ENCODE measurements around the gene ARF4. TPM values are rescaled to one million over a fixed set of nuclear protein-coding genes. Genes with fewer than 3 reads are reported as not detected.

The ARF4 gene
- total and polyA plus RNA-seq, 2 of the 4 experiments (the other 2 are of a cell fraction): 172 to 412 TPM

DNA sequence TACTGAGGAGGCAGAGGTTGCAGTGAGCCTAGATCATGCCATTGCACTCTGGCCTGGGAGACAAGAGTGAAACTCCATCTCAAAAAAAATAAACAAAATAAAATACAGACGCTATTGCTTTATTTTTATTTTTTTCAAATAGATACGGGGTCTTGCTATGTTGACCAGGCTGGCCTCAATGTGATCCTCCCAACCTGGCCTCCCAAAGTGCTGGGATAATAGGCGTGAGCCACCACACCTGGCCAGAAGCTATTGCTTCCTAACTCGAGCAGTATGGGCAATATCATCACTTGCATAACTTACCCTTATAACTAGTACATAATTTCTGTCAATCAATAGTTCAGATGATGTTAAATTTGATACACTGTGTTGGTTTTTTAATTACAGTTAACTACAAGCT is 3.0 kb downstream of the ARF4 start:
- dilution Hi-C loops (cut with HindIII; ENCODE audit: low sequenced_read_pairs, unreplicated experiment) (no loop called here), in situ Hi-C loops (cut with MboI; ENCODE audit: low sequenced_read_pairs) (no loop called here), intact Hi-C loops (cut with micrococcal nuclease) (no loop called here)
- Histone ChIP-seq H4K8ac (ENCODE audit: low read depth in 2 of 2, low read length in 2 of 2) (no peak overlapping the region), H3K4me3 (ENCODE audit: insufficient read depth, low read depth, low read length) (no peak overlapping the region), H2BK15ac (ENCODE audit: low read depth, low read length) (no peak overlapping the region), H3K4me2 (ENCODE audit: low read depth, low read length) (peak overlapping the region; percentile 92), H3K56ac (ENCODE audit: extremely low read depth, insufficient read depth, low read length) (no peak overlapping the region), H3K27me3 (ENCODE audit: control insufficient read depth, insufficient read depth, low read length) (no peaks in the 10 kb centered on the region), H4K5ac (ENCODE audit: low read depth, low read length) (no peak overlapping the region), H3K23ac (ENCODE audit: low read depth, low read length) (no peak overlapping the region), H3K4me1 (ENCODE audit: control insufficient read depth, insufficient read depth, low read length) (peaks cover 9% of the 10 kb centered on the region), H3K14ac (replicated peaks; ENCODE audit: low read depth, low read length) (no peak overlapping the region), H2AK5ac (ENCODE audit: low read depth, low read length) (no peak overlapping the region), H2BK20ac (ENCODE audit: low read depth, low read length) (no peak overlapping the region), H3K18ac (ENCODE audit: low read depth, low read length) (no peak overlapping the region), H3K9me1 (ENCODE audit: insufficient read depth, low read length) (peaks cover 4% of the 10 kb centered on the region; the same call in 1 of the 2 replicates), H4K20me1 (ENCODE audit: insufficient read depth, low read length) (peaks cover 79% of the 10 kb centered on the region), H3K27ac (ENCODE audit: insufficient read depth, low read length) (no peak overlapping the region), H4K91ac (ENCODE audit: insufficient read depth, low read depth, low read length) (no peak overlapping the region), H3K9ac (ENCODE audit: low read depth, low read length) (no peak overlapping the region), H3K4ac (ENCODE audit: low read depth, low read length) (no peak overlapping the region), H2BK120ac (ENCODE audit: low read depth, low read length) (no peak overlapping the region), H3K9me3 (ENCODE audit: control insufficient read depth, insufficient read depth, low read length) (no peaks in the 10 kb centered on the region), H2BK5ac (ENCODE audit: low read depth, low read length, poor library complexity, severe bottlenecking) (no peak overlapping the region), H3K36me3 (ENCODE audit: control insufficient read depth, insufficient read depth, low read length) (peaks cover 11% of the 10 kb centered on the region), H2AFZ (replicated peaks; ENCODE audit: low read length, poor library complexity) (no peak overlapping the region), H3K79me1 (ENCODE audit: low read depth in 1 of 2, low read length in 2 of 2) (peaks cover 5 to 13% of the 10 kb centered on the region in 2 experiments), H2AK9ac (replicated peaks; ENCODE audit: low read depth, low read length, poor library complexity) (no peak overlapping the region)
- POLR2A ChIA-PET (ENCODE audit: unreplicated experiment): no interaction called here
- ATAC-seq (ENCODE audit: low read depth): no peak
- TF ChIP-seq RCOR1 (IDR thresholded peaks at IDR 0.05; ENCODE audit: insufficient replicate concordance, low read length) (no peak), POLR2A (IDR thresholded peaks at IDR 0.05; ENCODE audit: low read depth, low read length) (peak; percentile 9; the same call in 1 of the 2 replicates), FOS (IDR thresholded peaks at IDR 0.05; ENCODE audit: low read depth, low read length) (no peak)
- TF ChIP-seq, protein P1, sequence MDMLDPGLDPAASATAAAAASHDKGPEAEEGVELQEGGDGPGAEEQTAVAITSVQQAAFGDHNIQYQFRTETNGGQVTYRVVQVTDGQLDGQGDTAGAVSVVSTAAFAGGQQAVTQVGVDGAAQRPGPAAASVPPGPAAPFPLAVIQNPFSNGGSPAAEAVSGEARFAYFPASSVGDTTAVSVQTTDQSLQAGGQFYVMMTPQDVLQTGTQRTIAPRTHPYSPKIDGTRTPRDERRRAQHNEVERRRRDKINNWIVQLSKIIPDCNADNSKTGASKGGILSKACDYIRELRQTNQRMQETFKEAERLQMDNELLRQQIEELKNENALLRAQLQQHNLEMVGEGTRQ (IDR thresholded peaks at IDR 0.05; ENCODE audit: low read depth, low read length): no peak
- no peak for DNase-seq
- WGBS, 2 experiments (ENCODE audit: extremely low coverage in 2 of 2, insufficient read length in 1 of 2): 94% methylated on average over 2 of the region's 4 CpGs; no CpG with 5 or more reads in 1 of the 2 experiments
- CTCF ChIA-PET: interaction anchor here (1.5 kb wide), 1 partner anchor 197 kb away, joined by 4 read pairs; no protein-coding TSS in a partner anchor
- no TSS peak for BruUV-seq (replicated peaks)

Measured in IMR-90 (cell line).